Stimulated activated CD8-positive, alpha-beta memory T cell treated with anti-CD3 and anti-CD28 coated beads, Interleukin-7, amount 100 ng/mL, for 48 hours (primary cell): ENCODE data around the gene C1QTNF8.

ENCODE experiments used
- DNase-seq, 2 donors: peaks; one replicate each; pipeline ENCODE4 v3.0.0-alpha.2; 2020; ENCODE audit warnings: low read depth in 1 of 2; ENCODE audit errors: extremely low read depth in 1 of 2

Gene C1QTNF8

GRCh38 chr16:1096169-1097082 is at the start of gene C1QTNF8:
Gene C1QTNF8 (minus strand): TSS chr16:1096244. CDS start chr16:1094922, 1,322 bp downstream.
- DNase-seq, result no peak

- no peak for DNase-seq
Measured at GRCh38 chr16:1145383-1146100, 49.5 kb upstream of the C1QTNF8 start.

- DNase-seq, result no peak
Measured at GRCh38 chr16:1144476-1145382, 48.7 kb upstream of the C1QTNF8 start.

GRCh38 chr16:1143761-1144450 is 47.9 kb upstream of the C1QTNF8 start:
- no peak for DNase-seq

GRCh38 chr16:1142911-1143310 is 46.9 kb upstream of the C1QTNF8 start:
- DNase-seq, result no peak

GRCh38 chr16:1141716-1142115 is 45.7 kb upstream of the C1QTNF8 start:
- DNase-seq, result no peak

GRCh38 chr16:1141191-1141590 is 45.1 kb upstream of the C1QTNF8 start:
- DNase-seq, result no peak

- no peak for DNase-seq
Measured at GRCh38 chr16:1140582-1141162, 44.6 kb upstream of the C1QTNF8 start.

- no peak for DNase-seq
Measured at GRCh38 chr16:1137604-1138003, 41.6 kb upstream of the C1QTNF8 start.

GRCh38 chr16:1135459-1135825 is 39.4 kb upstream of the C1QTNF8 start:
- no peak for DNase-seq

- DNase-seq, result no peak
Measured at GRCh38 chr16:1134776-1135458, 38.9 kb upstream of the C1QTNF8 start.

- DNase-seq, result no peak
Measured at GRCh38 chr16:1133810-1134520, 37.9 kb upstream of the C1QTNF8 start.

- DNase-seq, result no peak
Measured at GRCh38 chr16:1133271-1133670, 37.2 kb upstream of the C1QTNF8 start.

- no peak for DNase-seq
Measured at GRCh38 chr16:1132431-1132830, 36.4 kb upstream of the C1QTNF8 start.

GRCh38 chr16:1131378-1131994 is 35.4 kb upstream of the C1QTNF8 start:
- DNase-seq, result no peak

GRCh38 chr16:1130382-1130781 is 34.3 kb upstream of the C1QTNF8 start:
- DNase-seq, result no peak

- no peak for DNase-seq
Measured at GRCh38 chr16:1129106-1129960, 33.3 kb upstream of the C1QTNF8 start.
